ENCODE results near the gene HEMGN. TPM values are rescaled to one million over a fixed set of nuclear protein-coding genes. Genes with fewer than 3 reads are reported as not detected.

The HEMGN gene
- total and polyA plus RNA-seq, 2 experiments from 2014 or later: not detected

DNA sequence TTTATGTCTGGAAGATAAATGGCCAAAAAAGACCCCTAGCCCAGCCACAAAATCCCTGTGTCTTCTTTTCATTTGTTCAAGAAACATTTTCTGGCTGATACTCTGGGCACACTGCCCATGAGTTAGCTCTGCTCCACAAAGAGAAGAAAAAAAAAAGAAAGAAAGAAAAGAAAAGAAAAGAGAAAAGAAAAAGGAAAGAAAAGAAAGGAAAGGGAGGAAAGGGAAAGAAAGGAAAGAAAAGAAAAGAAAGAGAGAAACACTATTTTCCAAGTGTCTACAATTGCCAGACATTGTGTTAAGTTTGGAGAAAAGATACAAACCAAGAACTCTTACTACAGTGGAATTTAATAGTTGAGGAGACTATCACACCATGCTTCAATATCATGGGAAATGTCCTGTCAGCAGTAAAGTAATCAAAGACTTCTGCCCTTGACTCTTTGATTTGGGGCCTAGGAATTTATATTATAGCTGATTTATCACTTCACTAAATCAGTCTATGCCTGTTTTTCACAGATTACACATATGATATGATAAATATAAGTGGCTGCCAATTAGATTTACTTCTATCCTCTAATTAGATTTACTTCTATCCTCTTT is 18.7 kb downstream of the HEMGN start:
- Histone ChIP-seq H3K9me2 (ENCODE audit: insufficient read depth) (no peaks in the 10 kb centered on the region), H3K36me3 (ENCODE audit: insufficient read depth) (no peaks in the 10 kb centered on the region), H3K27ac (ENCODE audit: low read depth) (no peak overlapping the region), H3K79me2 (replicated peaks; ENCODE audit: insufficient read depth) (no peaks in the 10 kb centered on the region), H2AFZ (no peak overlapping the region), H3K4me1 (ENCODE audit: insufficient read depth) (no peaks in the 10 kb centered on the region), H4K20me1 (replicated peaks; ENCODE audit: insufficient read depth) (peaks cover 4% of the 10 kb centered on the region), H3F3A (replicated peaks; ENCODE audit: low read depth) (no peaks in the 10 kb centered on the region), H3K4me3 (no peak overlapping the region), H3K4me2 (no peak overlapping the region), H3K27me3 (ENCODE audit: insufficient read depth) (no peaks in the 10 kb centered on the region)
- H3K4me1 Mint-ChIP-seq: peaks cover 7% of the 10 kb centered on the region; the same call in 2 of the 3 replicates
- DNase-seq (ENCODE audit: low spot score) (no peak), ATAC-seq (no peak)
- TF ChIP-seq ZNF331 (CRISPR knock-in tag; IDR thresholded peaks at IDR 0.05; ENCODE audit: low read depth): no peak
- no peak for TF ChIP-seq POLR2AphosphoS5 (IDR thresholded peaks at IDR 0.05; ENCODE audit: low read depth)
- no peak for TF ChIP-seq JUNB (IDR thresholded peaks at IDR 0.05; ENCODE audit: unreplicated experiment)
- TF ChIP-seq STAT1 (IDR thresholded peaks at IDR 0.05; ENCODE audit: unreplicated experiment): no peak
- TF ChIP-seq, protein P1, sequence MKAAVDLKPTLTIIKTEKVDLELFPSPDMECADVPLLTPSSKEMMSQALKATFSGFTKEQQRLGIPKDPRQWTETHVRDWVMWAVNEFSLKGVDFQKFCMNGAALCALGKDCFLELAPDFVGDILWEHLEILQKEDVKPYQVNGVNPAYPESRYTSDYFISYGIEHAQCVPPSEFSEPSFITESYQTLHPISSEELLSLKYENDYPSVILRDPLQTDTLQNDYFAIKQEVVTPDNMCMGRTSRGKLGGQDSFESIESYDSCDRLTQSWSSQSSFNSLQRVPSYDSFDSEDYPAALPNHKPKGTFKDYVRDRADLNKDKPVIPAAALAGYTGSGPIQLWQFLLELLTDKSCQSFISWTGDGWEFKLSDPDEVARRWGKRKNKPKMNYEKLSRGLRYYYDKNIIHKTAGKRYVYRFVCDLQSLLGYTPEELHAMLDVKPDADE (IDR thresholded peaks at IDR 0.05): no peak
- no peak for TF ChIP-seq NANOG (IDR thresholded peaks at IDR 0.05; ENCODE audit: borderline replicate concordance)
- TF ChIP-seq, protein P2, sequence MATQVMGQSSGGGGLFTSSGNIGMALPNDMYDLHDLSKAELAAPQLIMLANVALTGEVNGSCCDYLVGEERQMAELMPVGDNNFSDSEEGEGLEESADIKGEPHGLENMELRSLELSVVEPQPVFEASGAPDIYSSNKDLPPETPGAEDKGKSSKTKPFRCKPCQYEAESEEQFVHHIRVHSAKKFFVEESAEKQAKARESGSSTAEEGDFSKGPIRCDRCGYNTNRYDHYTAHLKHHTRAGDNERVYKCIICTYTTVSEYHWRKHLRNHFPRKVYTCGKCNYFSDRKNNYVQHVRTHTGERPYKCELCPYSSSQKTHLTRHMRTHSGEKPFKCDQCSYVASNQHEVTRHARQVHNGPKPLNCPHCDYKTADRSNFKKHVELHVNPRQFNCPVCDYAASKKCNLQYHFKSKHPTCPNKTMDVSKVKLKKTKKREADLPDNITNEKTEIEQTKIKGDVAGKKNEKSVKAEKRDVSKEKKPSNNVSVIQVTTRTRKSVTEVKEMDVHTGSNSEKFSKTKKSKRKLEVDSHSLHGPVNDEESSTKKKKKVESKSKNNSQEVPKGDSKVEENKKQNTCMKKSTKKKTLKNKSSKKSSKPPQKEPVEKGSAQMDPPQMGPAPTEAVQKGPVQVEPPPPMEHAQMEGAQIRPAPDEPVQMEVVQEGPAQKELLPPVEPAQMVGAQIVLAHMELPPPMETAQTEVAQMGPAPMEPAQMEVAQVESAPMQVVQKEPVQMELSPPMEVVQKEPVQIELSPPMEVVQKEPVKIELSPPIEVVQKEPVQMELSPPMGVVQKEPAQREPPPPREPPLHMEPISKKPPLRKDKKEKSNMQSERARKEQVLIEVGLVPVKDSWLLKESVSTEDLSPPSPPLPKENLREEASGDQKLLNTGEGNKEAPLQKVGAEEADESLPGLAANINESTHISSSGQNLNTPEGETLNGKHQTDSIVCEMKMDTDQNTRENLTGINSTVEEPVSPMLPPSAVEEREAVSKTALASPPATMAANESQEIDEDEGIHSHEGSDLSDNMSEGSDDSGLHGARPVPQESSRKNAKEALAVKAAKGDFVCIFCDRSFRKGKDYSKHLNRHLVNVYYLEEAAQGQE (IDR thresholded peaks at IDR 0.05; ENCODE audit: unreplicated experiment): no peak
- TF ChIP-seq EZH2phosphoT487 (IDR thresholded peaks at IDR 0.05; ENCODE audit: unreplicated experiment): no peak
- H3K36me3 Mint-ChIP-seq (ENCODE audit: low read depth): peaks cover 3% of the 10 kb centered on the region; the same call in 2 of the 3 replicates
- H3K27ac Mint-ChIP-seq: no peak overlapping the region
- no peak overlapping the region for H3K4me3 Mint-ChIP-seq
- peaks cover 10% of the 10 kb centered on the region for H3K27me3 Mint-ChIP-seq (ENCODE audit: insufficient read depth, low read depth, poor library complexity)
- H3K9me3 Mint-ChIP-seq: peaks cover 6% of the 10 kb centered on the region; the same call in 1 of the 3 replicates

GRCh38 chr9:97918611-97919010 is 19.4 kb downstream of the HEMGN start:
- no peak overlapping the region for H3K27ac Mint-ChIP-seq
- H3K36me3 Mint-ChIP-seq (ENCODE audit: low read depth): peaks cover 3% of the 10 kb centered on the region; the same call in 2 of the 3 replicates
- ATAC-seq (no peak), DNase-seq (ENCODE audit: low spot score) (no peak)
- H3K9me3 Mint-ChIP-seq: peaks cover 6% of the 10 kb centered on the region; the same call in 1 of the 3 replicates
- H4K20me1 ChIP-seq (replicated peaks; ENCODE audit: insufficient read depth): peaks cover 4% of the 10 kb centered on the region
- H3K4me3 Mint-ChIP-seq: no peak overlapping the region
- H3K27me3 ChIP-seq (ENCODE audit: insufficient read depth): no peaks in the 10 kb centered on the region
- peaks cover 7% of the 10 kb centered on the region; the same call in 2 of the 3 replicates for H3K4me1 Mint-ChIP-seq
- no peaks in the 10 kb centered on the region for H3K36me3 ChIP-seq (ENCODE audit: insufficient read depth)
- no peaks in the 10 kb centered on the region for H3F3A ChIP-seq (replicated peaks; ENCODE audit: low read depth)
- no peaks in the 10 kb centered on the region for H3K79me2 ChIP-seq (replicated peaks; ENCODE audit: insufficient read depth)
- H3K4me3 ChIP-seq: no peak overlapping the region
- no peaks in the 10 kb centered on the region for H3K9me2 ChIP-seq (ENCODE audit: insufficient read depth)
- H3K27me3 Mint-ChIP-seq (ENCODE audit: insufficient read depth, low read depth, poor library complexity): peaks cover 10% of the 10 kb centered on the region
- no peaks in the 10 kb centered on the region for H3K4me1 ChIP-seq (ENCODE audit: insufficient read depth)
- H3K4me2 ChIP-seq: no peak overlapping the region
- H2AFZ ChIP-seq: no peak overlapping the region
- H3K27ac ChIP-seq (ENCODE audit: low read depth): no peak overlapping the region
- TF ChIP-seq, protein P2 (IDR thresholded peaks at IDR 0.05; ENCODE audit: unreplicated experiment): no peak
- no peak for TF ChIP-seq CREB1 (CRISPR knock-in tag; IDR thresholded peaks at IDR 0.05; ENCODE audit: low read depth)
